Measurements from ENCODE around the gene ZNF865.
A peak's percentile ranks its signal among the peaks of the same experiment; 100 is the strongest.

Gene ZNF865

GRCh38 chr19:55626350-55626749, 20.9 kb downstream of the ZNF865 start:
- peak; percentile 50 for DNase-seq

- DNase-seq = peak; percentile 95
Measured at GRCh38 chr19:55632463-55632834, 27.0 kb downstream of the ZNF865 start.

- DNase-seq = no peak
Measured at GRCh38 chr19:55633861-55634260, 28.4 kb downstream of the ZNF865 start.

GRCh38 chr19:55635334-55635717, 29.9 kb downstream of the ZNF865 start:
- no peak for DNase-seq

- no peak for DNase-seq
Measured at GRCh38 chr19:55635856-55636440, 30.5 kb downstream of the ZNF865 start.

- DNase-seq = no peak
Measured at GRCh38 chr19:55636723-55637122, 31.3 kb downstream of the ZNF865 start.

GRCh38 chr19:55637534-55637933, 32.1 kb downstream of the ZNF865 start:
- DNase-seq = no peak

GRCh38 chr19:55638864-55639359, 33.5 kb downstream of the ZNF865 start:
- DNase-seq = peak; percentile 55

GRCh38 chr19:55640043-55640576, 34.7 kb downstream of the ZNF865 start:
- peak; percentile 65 for DNase-seq

- DNase-seq = peak; percentile 41
Measured at GRCh38 chr19:55640577-55641425, 35.4 kb downstream of the ZNF865 start, which contains the start of gene ZNF580. ZNF580 (plus strand) TSS chr19:55641002; CDS start chr19:55642509, 1,507 bp downstream.

GRCh38 chr19:55641426-55642152, 36.1 kb downstream of the ZNF865 start:
- peak; percentile 27 for DNase-seq

GRCh38 chr19:55642153-55643002, 36.9 kb downstream of the ZNF865 start:
- no peak for DNase-seq

- DNase-seq = peak; percentile 77
Measured at GRCh38 chr19:55643003-55643886, 37.8 kb downstream of the ZNF865 start, which contains the start of gene ZNF581. ZNF581 (plus strand) TSS chr19:55643649; CDS start chr19:55644572, 923 bp downstream.

GRCh38 chr19:55643887-55644176, 38.4 kb downstream of the ZNF865 start:
- no peak for DNase-seq

- no peak for DNase-seq
Measured at GRCh38 chr19:55644191-55644833, 38.9 kb downstream of the ZNF865 start.

- DNase-seq = no peak
Measured at GRCh38 chr19:55644842-55645511, 39.5 kb downstream of the ZNF865 start.

GRCh38 chr19:55645512-55645881, 40.0 kb downstream of the ZNF865 start:
- no peak for DNase-seq

- DNase-seq = no peak
Measured at GRCh38 chr19:55646889-55647731, 41.7 kb downstream of the ZNF865 start.
